Left hindlimb (tissue), 1 donor: Measurements from ENCODE around the gene ORM1.

ENCODE experiments used
- DNase-seq: peaks from one replicate; pipeline ENCODE4 v3.0.0-alpha.2; 2018

The ORM1 gene

GRCh38 chr9:114367772-114368569 is 45.1 kb downstream of the ORM1 start:
- no peak for DNase-seq

- no peak for DNase-seq
These were observed 46.6 kb downstream of the ORM1 start for GRCh38 chr9:114369216-114370130.

GRCh38 chr9:114370251-114370967 is 47.5 kb downstream of the ORM1 start:
- no peak for DNase-seq

- no peak for DNase-seq
These were observed 48.0 kb downstream of the ORM1 start for GRCh38 chr9:114370968-114371320.

GRCh38 chr9:114371343-114371944 is 48.5 kb downstream of the ORM1 start:
- no peak for DNase-seq

- no peak for DNase-seq
These were observed 49.3 kb downstream of the ORM1 start for GRCh38 chr9:114371973-114372917.

GRCh38 chr9:114372921-114373448 is 50.1 kb downstream of the ORM1 start:
- peak; percentile 42 for DNase-seq

- DNase-seq, result no peak
These were observed 51.2 kb downstream of the ORM1 start for GRCh38 chr9:114373960-114374730.

GRCh38 chr9:114374936-114375335 is 52.0 kb downstream of the ORM1 start:
- no peak for DNase-seq

- DNase-seq, result no peak
These were observed 52.7 kb downstream of the ORM1 start for GRCh38 chr9:114375386-114376175.
